ENCODE results near the gene SMIM36. TPM values are rescaled to one million over a fixed set of nuclear protein-coding genes. Genes with fewer than 3 reads are reported as not detected.

SMIM36 gene
- total and polyA plus RNA-seq, 3 experiments from 2014 or later, result not detected

DNA sequence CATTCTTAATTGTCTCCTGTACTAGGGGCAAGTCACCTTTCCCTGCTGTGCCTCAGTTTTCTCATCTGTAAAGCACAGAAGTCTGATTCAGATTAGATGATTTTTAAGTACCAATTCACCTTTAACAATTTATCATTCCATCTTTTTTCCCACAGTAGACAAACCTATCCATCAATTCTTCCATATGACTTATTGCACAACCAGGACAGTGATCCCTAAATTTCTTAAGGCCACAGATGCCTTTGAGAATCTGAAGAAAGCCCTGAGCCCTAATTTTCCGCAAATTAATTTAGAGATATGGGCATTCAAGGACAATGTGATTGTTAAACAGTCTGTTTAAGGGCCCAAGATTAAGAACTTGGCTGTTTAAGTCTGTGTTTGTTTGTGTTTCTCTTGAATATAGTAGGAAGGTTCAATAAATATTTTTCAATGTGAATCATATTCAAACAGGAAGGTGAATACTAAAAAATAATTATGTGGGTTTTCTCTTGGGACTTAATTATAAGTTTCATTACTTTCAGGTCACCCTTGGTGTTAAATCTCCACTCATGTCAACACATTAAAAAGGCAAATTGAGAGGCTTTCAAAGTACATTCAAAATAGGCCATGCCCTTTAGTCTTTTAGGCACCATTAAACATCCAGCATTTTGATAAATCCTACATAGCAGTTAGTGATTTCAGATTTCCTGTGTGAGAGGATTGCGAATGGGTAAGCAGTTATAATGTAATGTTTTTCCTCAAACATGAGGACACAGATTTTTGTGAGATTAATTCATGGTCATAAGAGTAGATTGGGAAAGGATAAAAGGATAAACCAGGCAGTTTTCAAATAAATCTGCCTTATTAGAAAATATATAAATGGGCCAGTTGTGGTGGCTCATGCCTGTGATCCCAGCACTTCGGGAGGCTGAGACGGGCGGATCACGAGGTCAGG is 54.7 kb downstream of the SMIM36 start:
- ChIA-PET POLR2A (no interaction called here), CTCF (no interaction called here)
- Mint-ChIP-seq H3K9me3 (no peaks in the 10 kb centered on the region), H3K27me3 (peaks cover 3 to 32% of the 10 kb centered on the region in 2 donors), H3K4me1 (no peaks in the 10 kb centered on the region), H3K4me3 (no peak overlapping the region), H3K27ac (no peak overlapping the region), H3K36me3 (no peaks in the 10 kb centered on the region)
- H3K4me1 ChIP-seq (ENCODE audit: insufficient read depth, low read length), result no peaks in the 10 kb centered on the region
- no peaks in the 10 kb centered on the region for H3K27me3 ChIP-seq (ENCODE audit: insufficient read depth, low read length, poor library complexity, severe bottlenecking)
- no peak overlapping the region for H3K27ac ChIP-seq (ENCODE audit: low read depth, low read length)
- no peaks in the 10 kb centered on the region for H3K36me3 ChIP-seq (ENCODE audit: insufficient read depth, low read length)
- H3K9me3 ChIP-seq (ENCODE audit: low read length), result no peaks in the 10 kb centered on the region
- no peak for DNase-seq
- H3K4me3 ChIP-seq (ENCODE audit: low read length), result no peak overlapping the region

- H3K27ac ChIP-seq (ENCODE audit: low read depth, low read length), result no peak overlapping the region
- ChIA-PET POLR2A (no interaction called here), CTCF (no interaction called here)
- no peak overlapping the region for H3K4me3 ChIP-seq (ENCODE audit: low read length)
- H3K27ac Mint-ChIP-seq, result no peak overlapping the region
- no peak overlapping the region for H3K4me3 Mint-ChIP-seq
- H3K36me3 Mint-ChIP-seq, result no peaks in the 10 kb centered on the region
- no peaks in the 10 kb centered on the region for H3K9me3 ChIP-seq (ENCODE audit: low read length)
- H3K9me3 Mint-ChIP-seq, result no peaks in the 10 kb centered on the region
- no peaks in the 10 kb centered on the region for H3K27me3 ChIP-seq (ENCODE audit: insufficient read depth, low read length, poor library complexity, severe bottlenecking)
- no peaks in the 10 kb centered on the region for H3K4me1 Mint-ChIP-seq
- H3K4me1 ChIP-seq (ENCODE audit: insufficient read depth, low read length), result no peaks in the 10 kb centered on the region
- peaks cover 3 to 38% of the 10 kb centered on the region in 2 donors for H3K27me3 Mint-ChIP-seq
- DNase-seq, result no peak
- no peaks in the 10 kb centered on the region for H3K36me3 ChIP-seq (ENCODE audit: insufficient read depth, low read length)
Measured at GRCh38 chr17:55454906-55455474, 56.3 kb downstream of the SMIM36 start.

DNA sequence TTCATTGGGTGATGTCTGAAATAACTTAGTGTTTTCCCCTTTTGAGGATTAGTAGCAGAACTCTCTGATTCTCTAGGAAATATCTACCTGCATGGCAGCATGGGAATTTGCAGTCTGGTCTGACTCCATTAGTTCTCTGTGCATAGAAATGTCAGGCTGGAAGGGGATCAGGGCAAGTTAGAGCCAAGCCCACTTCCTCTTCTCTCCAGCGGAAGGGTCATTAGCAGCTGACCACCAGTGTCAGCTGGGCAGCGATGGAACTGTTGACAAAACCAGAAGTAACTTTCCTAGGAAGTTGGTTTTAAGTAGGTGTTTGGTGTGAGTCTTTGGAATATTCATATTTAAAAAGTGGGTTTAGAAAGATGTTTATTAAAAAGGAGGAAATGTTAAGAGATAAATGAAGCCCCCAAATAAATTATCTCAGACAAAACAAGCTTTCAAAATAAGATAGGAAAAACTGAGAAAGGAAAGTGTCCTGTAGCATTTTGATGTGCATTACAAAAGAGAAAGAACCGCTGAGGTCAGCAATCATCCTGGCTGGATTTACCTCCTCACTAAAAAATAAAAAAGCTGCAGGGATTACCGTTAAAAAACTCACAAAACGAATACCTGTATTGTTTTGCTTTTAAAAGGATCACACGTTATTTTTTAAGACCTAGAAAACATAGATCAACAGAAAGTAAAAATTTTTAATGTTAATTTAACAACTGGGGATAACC is 57.3 kb downstream of the SMIM36 start:
- H3K4me3 ChIP-seq (ENCODE audit: low read length), result no peak overlapping the region
- Mint-ChIP-seq H3K4me1 (no peaks in the 10 kb centered on the region), H3K4me3 (no peak overlapping the region), H3K27me3 (peaks cover 3 to 37% of the 10 kb centered on the region in 2 donors), H3K27ac (no peak overlapping the region), H3K36me3 (no peaks in the 10 kb centered on the region), H3K9me3 (no peaks in the 10 kb centered on the region)
- no peaks in the 10 kb centered on the region for H3K9me3 ChIP-seq (ENCODE audit: low read length)
- H3K27ac ChIP-seq (ENCODE audit: low read depth, low read length), result no peak overlapping the region
- no peak for DNase-seq
- no peaks in the 10 kb centered on the region for H3K27me3 ChIP-seq (ENCODE audit: insufficient read depth, low read length, poor library complexity, severe bottlenecking)
- ChIA-PET POLR2A (no interaction called here), CTCF (no interaction called here)
- H3K36me3 ChIP-seq (ENCODE audit: insufficient read depth, low read length), result no peaks in the 10 kb centered on the region
- no peaks in the 10 kb centered on the region for H3K4me1 ChIP-seq (ENCODE audit: insufficient read depth, low read length)

GRCh38 chr17:55452139-55452790 is 59.0 kb downstream of the SMIM36 start:
- DNase-seq, result no peak
- Mint-ChIP-seq H3K27ac (no peak overlapping the region), H3K4me1 (no peaks in the 10 kb centered on the region), H3K4me3 (no peak overlapping the region), H3K9me3 (peaks cover 0 to 2% (median 0%) of the 10 kb centered on the region in 5 donors), H3K36me3 (no peaks in the 10 kb centered on the region), H3K27me3 (peaks cover 3 to 39% of the 10 kb centered on the region in 2 donors)
- CTCF ChIA-PET, result interaction anchor here (1.9 kb wide), 1 partner anchor 10 kb away, joined by 4 read pairs; no protein-coding TSS in a partner anchor
- Histone ChIP-seq H3K27me3 (ENCODE audit: insufficient read depth, low read length, poor library complexity, severe bottlenecking) (no peaks in the 10 kb centered on the region), H3K9me3 (ENCODE audit: low read length) (no peaks in the 10 kb centered on the region), H3K4me3 (ENCODE audit: low read length) (no peak overlapping the region), H3K27ac (ENCODE audit: low read depth, low read length) (no peak overlapping the region), H3K4me1 (ENCODE audit: insufficient read depth, low read length) (no peaks in the 10 kb centered on the region), H3K36me3 (ENCODE audit: insufficient read depth, low read length) (no peaks in the 10 kb centered on the region)
- POLR2A ChIA-PET, result no interaction called here

DNA sequence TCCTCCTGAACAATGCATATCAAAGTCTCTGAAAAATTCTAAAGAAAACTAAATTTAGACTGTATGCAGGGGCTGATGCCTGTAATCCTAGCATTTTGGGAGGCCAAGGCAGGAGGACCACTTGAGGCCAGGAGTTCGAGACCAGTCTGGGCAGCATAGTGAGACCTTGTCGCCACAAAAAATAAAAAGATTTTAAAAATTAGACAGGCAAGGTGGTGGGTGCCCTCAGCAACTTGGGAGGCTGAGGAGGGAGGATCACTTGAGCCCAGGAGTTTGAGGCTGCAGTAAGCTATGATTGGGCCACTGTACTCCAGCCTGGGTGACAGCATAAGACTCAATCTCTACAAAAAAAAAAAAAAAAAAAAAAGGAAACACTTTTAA is 59.5 kb downstream of the SMIM36 start:
- no peak overlapping the region for H3K4me3 Mint-ChIP-seq
- H3K9me3 Mint-ChIP-seq, result peaks cover 0 to 2% (median 0%) of the 10 kb centered on the region in 5 donors
- H3K4me3 ChIP-seq (ENCODE audit: low read length), result no peak overlapping the region
- no peak for DNase-seq
- H3K9me3 ChIP-seq (ENCODE audit: low read length), result no peaks in the 10 kb centered on the region
- no peaks in the 10 kb centered on the region for H3K36me3 Mint-ChIP-seq
- ChIA-PET CTCF (interaction anchor here (1.9 kb wide), 1 partner anchor 10 kb away, joined by 4 read pairs; no protein-coding TSS in a partner anchor), POLR2A (no interaction called here)
- no peaks in the 10 kb centered on the region for H3K27me3 ChIP-seq (ENCODE audit: insufficient read depth, low read length, poor library complexity, severe bottlenecking)
- H3K27ac Mint-ChIP-seq, result no peak overlapping the region
- H3K27ac ChIP-seq (ENCODE audit: low read depth, low read length), result no peak overlapping the region
- H3K4me1 ChIP-seq (ENCODE audit: insufficient read depth, low read length), result no peaks in the 10 kb centered on the region
- no peaks in the 10 kb centered on the region for H3K36me3 ChIP-seq (ENCODE audit: insufficient read depth, low read length)
- H3K27me3 Mint-ChIP-seq, result peaks cover 3 to 36% of the 10 kb centered on the region in 2 donors
- H3K4me1 Mint-ChIP-seq, result no peaks in the 10 kb centered on the region

DNA sequence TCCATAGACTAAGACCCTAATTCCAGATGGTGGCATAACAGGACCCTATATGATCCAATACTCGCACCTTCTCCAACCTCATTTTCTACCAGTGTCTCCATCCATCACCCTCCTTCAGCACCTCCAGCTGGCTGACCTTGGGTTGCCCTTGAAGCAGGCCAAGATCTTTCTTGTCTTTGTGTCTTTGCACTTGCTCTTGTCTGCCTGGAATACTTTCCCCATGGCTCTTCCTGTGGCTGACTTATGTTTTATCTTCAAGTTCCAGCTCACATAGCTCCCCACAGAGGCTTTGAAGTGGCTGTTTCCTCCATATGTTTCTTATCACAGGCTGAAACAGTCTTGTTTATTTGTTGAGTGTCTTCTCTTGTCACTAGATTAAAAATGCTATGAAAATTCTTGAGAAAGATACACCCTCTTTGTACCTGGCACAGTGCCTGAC is 60.0 kb downstream of the SMIM36 start:
- Mint-ChIP-seq H3K27ac (no peak overlapping the region), H3K4me1 (no peaks in the 10 kb centered on the region), H3K27me3 (peaks cover 3 to 31% of the 10 kb centered on the region in 2 donors), H3K4me3 (no peak overlapping the region), H3K9me3 (peaks cover 0 to 2% (median 0%) of the 10 kb centered on the region in 5 donors), H3K36me3 (no peaks in the 10 kb centered on the region)
- DNase-seq, result no peak
- H3K4me3 ChIP-seq (ENCODE audit: low read length), result no peak overlapping the region
- no peaks in the 10 kb centered on the region for H3K9me3 ChIP-seq (ENCODE audit: low read length)
- POLR2A ChIA-PET, result no interaction called here
- no peaks in the 10 kb centered on the region for H3K36me3 ChIP-seq (ENCODE audit: insufficient read depth, low read length)
- H3K4me1 ChIP-seq (ENCODE audit: insufficient read depth, low read length), result no peaks in the 10 kb centered on the region
- peak overlapping the region; percentile 7 for H3K27ac ChIP-seq (ENCODE audit: low read depth, low read length)
- no peaks in the 10 kb centered on the region for H3K27me3 ChIP-seq (ENCODE audit: insufficient read depth, low read length, poor library complexity, severe bottlenecking)
- CTCF ChIA-PET, result interaction anchor here (1.9 kb wide), 1 partner anchor 9 kb away, joined by 4 read pairs; no protein-coding TSS in a partner anchor

DNA sequence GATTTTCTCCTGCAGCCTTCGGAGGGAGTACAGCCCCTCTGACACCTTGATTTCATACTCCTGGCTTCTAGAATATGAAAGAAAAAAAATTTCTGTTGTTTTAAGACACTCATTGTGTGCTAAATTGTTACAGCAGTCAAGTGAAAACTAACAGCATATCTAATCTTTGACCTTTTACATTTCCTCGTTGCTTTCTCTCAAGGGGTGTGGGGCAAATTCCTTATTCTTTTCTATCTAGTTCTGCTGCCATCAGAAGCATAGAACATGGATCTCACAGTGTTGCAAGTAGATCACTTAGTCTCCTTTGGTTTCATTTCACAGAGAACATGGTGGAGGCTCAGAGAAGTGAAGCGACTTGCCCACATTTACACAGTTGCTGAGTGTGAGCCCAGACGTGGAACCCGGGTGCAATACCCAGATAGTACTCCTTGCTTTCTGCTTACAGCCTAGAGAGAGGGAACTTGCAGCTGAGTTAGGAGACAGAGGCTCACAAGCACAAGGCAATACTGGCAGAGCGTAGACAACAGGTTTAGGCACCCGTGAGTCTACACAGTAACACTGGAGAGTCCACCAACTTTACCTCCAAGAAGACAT is 60.9 kb downstream of the SMIM36 start:
- Mint-ChIP-seq H3K36me3 (no peaks in the 10 kb centered on the region), H3K27me3 (peaks cover under 1 to 26% of the 10 kb centered on the region in 2 donors), H3K27ac (peak overlapping the region in 1 of 8 donors; percentile 9), H3K4me1 (no peaks in the 10 kb centered on the region), H3K4me3 (no peak overlapping the region), H3K9me3 (peaks cover 0 to 2% (median 0%) of the 10 kb centered on the region in 5 donors)
- H3K4me1 ChIP-seq (ENCODE audit: insufficient read depth, low read length), result no peaks in the 10 kb centered on the region
- no peak overlapping the region for H3K4me3 ChIP-seq (ENCODE audit: low read length)
- H3K27ac ChIP-seq (ENCODE audit: low read depth, low read length), result no peak overlapping the region
- no peaks in the 10 kb centered on the region for H3K27me3 ChIP-seq (ENCODE audit: insufficient read depth, low read length, poor library complexity, severe bottlenecking)
- no peak for DNase-seq
- POLR2A ChIA-PET, result no interaction called here
- no peaks in the 10 kb centered on the region for H3K9me3 ChIP-seq (ENCODE audit: low read length)
- no peaks in the 10 kb centered on the region for H3K36me3 ChIP-seq (ENCODE audit: insufficient read depth, low read length)
- CTCF ChIA-PET, result interaction anchor here (1.9 kb wide), 1 partner anchor 8 kb away, joined by 4 read pairs; no protein-coding TSS in a partner anchor

Measured in CD8-positive, alpha-beta memory T cell (primary cell).